Posterior cingulate gyrus (tissue), 11 donors: Measurements from ENCODE around the gene MACROD2.

Source experiments
- DNase-seq, 10 donors: peaks; one replicate each; pipeline versions ENCODE4 v3.0.0 to v3.0.0-alpha.2; 2020 to 2021; ENCODE audit warnings: mixed read lengths in 3 of 10
- intact Hi-C: fragments of 100-400 bp; cut with DNase I; formaldehyde crosslinking; loops from one replicate; pipeline ENCODE4 v1.15.1; 2023

Gene MACROD2

DNA sequence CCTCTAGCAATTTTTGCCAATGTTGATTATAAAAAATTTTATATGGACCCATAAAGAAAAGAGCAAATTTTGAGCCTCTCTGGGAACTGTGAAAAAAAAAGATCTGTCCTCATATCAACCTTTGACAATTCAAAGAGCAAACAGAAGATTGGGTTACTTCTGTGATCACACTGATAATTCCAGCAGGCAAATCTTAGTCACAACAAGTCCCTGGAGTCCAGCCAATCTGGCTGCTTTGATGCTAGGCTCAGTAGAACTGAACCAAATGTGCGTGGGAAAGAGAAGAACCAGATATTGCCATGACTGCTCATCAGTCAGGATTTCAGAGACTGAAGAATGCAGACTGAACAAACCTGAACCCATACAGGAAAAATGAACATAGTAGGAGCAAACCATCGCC is 780.5 kb downstream of the MACROD2 start:
- intact Hi-C loops, result no loop called here
- DNase-seq, result peak in 5 of 10 donors; percentile 15 to 76 (median 42)

- intact Hi-C loops, result no loop called here
- no peak for DNase-seq
These were observed 782.3 kb downstream of the MACROD2 start for GRCh38 chr20:14777591-14777990.

DNA sequence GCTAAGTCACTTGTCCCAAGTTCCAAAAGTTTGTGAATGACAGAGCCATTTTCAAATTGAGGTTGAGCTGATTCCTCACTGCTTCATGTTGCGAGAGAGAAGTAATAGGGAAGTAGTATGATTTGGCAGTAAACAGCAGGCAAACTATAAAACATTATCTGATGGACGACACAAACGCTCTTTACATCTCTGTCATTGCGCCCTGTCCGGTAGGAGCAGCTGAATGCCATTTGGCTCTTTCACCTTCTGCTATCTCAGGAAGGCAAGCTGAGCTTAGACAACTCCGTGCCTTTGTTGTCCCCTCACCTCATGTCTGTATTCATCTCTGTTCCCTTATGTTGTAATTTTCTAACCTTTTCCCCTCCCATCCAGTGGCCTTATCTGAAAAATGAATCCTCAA is 782.8 kb downstream of the MACROD2 start:
- no peak for DNase-seq
- intact Hi-C loops, result no loop called here

GRCh38 chr20:14778875-14779274 is 783.6 kb downstream of the MACROD2 start:
- no peak for DNase-seq
- intact Hi-C loops, result no loop called here

DNA sequence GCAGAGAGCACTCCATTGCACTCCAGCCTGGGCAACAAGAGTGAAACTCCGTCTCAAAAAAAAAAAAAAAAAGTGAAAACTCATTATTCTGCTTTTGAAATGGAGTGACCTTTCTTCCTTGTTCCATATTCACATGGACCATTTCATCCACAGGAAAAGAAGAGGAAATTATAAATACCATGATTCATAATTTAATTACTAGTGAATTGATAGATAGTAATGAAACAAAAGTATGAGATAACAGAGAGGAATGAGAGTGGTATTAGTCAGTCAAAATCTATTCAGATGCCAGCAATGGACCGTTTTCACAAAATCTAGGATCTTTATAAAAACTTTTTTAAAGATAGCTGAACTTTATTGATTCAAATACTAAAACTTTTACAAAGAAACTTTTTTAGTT is 785.2 kb downstream of the MACROD2 start:
- intact Hi-C loops, result no loop called here
- no peak for DNase-seq

GRCh38 chr20:14782731-14783130 is 787.4 kb downstream of the MACROD2 start:
- intact Hi-C loops, result no loop called here
- no peak for DNase-seq

DNA sequence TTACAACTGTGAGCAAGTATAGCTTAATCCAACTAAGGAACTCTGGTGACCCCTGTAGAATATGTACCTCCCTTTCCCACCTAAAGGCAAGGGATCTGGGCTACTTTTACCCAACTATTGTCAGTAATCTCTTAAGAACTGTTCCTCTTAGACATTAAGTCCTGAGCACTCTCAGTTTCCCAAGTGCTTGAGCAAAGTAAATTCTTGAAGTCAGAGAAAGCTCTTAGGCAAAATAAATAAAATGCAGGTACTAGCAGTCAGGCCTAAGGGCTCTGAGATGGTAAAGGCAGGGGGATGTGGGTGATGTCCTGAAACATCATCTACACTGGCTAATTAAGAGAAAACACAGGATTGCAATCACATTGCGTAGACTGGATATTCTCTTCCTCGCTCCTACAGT is 788.5 kb downstream of the MACROD2 start:
- DNase-seq, result no peak
- intact Hi-C loops, result no loop called here

GRCh38 chr20:14785065-14785743 is 789.9 kb downstream of the MACROD2 start:
- intact Hi-C loops, result no loop called here
- no peak for DNase-seq

GRCh38 chr20:14790190-14790589 is 794.9 kb downstream of the MACROD2 start:
- DNase-seq, result no peak
- intact Hi-C loops, result no loop called here

- intact Hi-C loops, result no loop called here
- DNase-seq, result no peak
These were observed 795.7 kb downstream of the MACROD2 start for GRCh38 chr20:14790771-14791620.

DNA sequence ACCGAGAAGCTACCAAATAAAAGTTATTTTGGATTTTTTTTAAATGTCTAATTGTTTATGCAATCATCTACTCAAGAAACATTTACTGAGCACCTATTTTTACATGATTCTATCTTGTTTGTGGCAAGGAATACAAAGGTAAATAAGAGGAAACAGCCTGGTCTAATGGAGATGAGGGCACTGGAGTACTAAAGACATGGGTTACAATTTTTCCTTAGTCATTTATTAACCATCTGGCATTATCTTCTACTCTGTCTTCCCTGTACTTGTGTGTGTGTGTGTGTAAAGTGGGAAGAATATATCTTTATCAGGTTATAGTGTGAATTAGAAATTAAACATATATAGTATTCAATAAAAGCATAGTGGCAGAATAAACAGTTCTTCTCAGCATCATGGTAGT is 797.6 kb downstream of the MACROD2 start:
- DNase-seq, result no peak
- intact Hi-C loops, result no loop called here

- intact Hi-C loops, result no loop called here
- no peak for DNase-seq
These were observed 804.4 kb downstream of the MACROD2 start for GRCh38 chr20:14799545-14800216.

GRCh38 chr20:14800707-14801425 is 805.5 kb downstream of the MACROD2 start:
- intact Hi-C loops, result no loop called here
- no peak for DNase-seq

DNA sequence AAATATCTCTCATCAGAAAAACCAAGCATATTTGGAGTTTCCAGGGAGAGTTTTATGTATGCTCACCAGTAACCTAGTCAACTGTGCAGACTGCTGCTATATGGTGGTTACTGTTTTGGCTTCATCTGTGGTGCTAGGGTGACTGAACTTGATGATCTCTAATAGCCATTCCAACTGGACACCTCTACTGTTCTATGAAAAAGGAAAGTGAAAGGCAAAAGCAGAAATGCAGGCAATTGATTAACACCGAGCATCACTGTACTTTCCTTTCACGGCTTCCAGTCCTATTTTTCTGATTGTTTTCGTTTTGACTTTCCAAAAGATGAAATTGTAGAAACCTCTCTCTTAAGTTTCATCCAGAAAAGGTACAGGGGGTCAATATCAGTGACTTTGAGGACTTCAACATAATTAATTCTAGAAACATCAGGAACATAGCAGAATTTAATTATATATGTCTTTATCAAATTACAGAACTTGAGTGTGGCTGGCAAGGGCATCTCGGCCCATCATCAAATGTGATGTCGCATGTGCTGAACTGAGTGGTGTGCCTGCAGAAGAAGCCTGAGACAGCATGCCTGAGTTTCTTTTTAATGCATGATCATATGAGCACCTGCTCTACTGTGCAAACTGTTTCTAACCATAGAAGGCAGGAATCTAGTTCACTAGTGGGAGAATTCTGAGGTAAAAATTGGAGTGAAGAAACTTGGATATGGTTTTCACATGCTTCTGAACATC is 806.4 kb downstream of the MACROD2 start:
- no peak for DNase-seq
- intact Hi-C loops, result no loop called here

GRCh38 chr20:14807224-14807623 is 811.9 kb downstream of the MACROD2 start:
- intact Hi-C loops, result no loop called here
- no peak for DNase-seq

DNA sequence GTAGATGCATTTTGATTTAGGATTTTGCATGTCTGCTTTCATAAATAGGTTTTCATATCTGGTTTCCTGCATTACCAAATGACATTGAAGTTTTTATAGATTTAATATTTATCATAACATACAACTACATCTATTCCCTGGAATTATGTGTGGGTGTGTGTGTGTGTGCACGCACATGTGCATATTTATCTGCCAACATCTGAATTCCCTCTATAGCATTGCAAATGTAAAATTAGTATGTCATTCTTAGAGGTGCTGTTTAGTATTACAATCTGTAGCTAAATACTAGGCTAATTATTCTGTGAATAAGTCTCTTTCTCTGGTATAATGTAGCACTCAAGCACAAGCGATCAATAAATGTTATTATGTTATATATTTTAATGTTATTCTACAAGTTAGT is 820.0 kb downstream of the MACROD2 start:
- DNase-seq, result no peak
- intact Hi-C loops, result no loop called here

DNA sequence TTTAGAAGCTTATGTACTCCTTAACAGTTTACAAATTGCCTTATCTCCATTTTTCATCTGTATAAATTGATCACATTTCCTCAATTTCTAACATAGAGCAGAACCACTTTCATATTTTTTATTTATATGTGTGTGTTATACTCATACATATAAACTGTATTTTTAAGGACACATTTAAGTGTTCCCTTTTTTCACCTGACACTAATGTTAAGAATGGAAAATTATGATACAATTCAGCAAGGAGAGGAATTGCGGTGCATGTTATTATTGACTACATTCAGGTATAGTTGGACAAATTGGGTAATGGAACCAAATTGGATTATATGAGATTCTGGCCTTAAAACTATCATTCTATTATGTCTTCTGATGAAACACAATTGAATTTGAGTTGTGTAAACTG is 821.2 kb downstream of the MACROD2 start:
- no peak for DNase-seq
- intact Hi-C loops, result no loop called here

GRCh38 chr20:14817101-14817500 is 821.8 kb downstream of the MACROD2 start:
- DNase-seq, result no peak

DNA sequence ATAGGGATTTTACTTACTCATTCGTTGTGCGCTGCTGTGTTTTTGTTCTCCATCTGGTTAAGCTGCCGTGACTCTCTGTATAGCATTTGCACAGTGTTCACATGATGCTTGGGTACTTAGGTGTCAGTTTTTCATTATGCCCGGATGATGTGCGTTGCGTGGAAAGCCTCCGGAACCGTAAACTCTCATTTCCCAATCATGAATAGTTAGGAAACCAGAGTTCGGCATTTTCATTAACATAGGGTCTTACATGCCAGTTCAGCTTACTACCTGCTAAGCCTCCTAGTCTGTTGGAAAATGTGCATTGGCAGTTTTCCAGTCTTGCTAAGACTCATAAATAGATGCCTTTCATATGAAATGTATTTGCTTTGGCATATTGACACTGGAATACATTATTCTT is 825.5 kb downstream of the MACROD2 start:
- DNase-seq, result no peak
- intact Hi-C loops, result no loop called here

More at GRCh38 chr20:14817101-14817500, 821.8 kb downstream of the MACROD2 start:
- intact Hi-C loops, result no loop called here

GRCh38 chr20:14821251-14821650 is 825.9 kb downstream of the MACROD2 start:
- no peak for DNase-seq
- intact Hi-C loops, result no loop called here
